Activated effector memory CD4-positive, alpha-beta T cell treated with anti-CD3 and anti-CD28 coated beads, Interleukin-2, amount 50 U/mL, for 16 hours (primary cell): ENCODE measurements around the gene AICDA.
"Not testable (repeated sequence)": the region's sequence is repeated elsewhere in the genome, so short reads cannot be mapped to it uniquely, and the experiment has no call there.

Experiments used
- DNase-seq: peaks from one replicate; pipeline ENCODE4 v3.0.0-alpha.2; 2020

The AICDA gene

DNA sequence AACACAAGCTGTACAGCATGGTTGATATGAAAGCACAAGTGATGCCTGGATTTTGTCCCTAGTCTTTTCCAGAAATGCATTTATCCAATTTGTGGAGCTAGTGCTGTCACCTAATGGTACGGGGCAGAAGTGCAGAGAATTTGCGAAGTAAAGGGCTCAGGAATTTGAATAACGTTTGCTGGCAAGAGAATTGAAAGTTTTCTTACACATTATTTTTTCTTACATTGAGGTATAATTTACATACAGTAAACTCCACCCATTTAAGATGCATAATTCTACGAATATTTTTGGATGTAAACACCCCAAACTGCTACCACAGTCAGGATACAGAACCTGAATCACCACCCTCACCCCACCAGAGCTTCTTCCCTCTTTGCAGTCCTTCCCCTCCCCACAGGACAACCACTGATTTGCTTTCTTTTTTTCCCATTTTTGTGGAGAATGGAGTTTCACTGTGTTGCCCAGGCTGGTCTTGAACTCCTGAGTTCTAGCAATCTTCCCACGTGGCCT lies 3.5 kb downstream of the AICDA start:
- DNase-seq, result no peak

DNA sequence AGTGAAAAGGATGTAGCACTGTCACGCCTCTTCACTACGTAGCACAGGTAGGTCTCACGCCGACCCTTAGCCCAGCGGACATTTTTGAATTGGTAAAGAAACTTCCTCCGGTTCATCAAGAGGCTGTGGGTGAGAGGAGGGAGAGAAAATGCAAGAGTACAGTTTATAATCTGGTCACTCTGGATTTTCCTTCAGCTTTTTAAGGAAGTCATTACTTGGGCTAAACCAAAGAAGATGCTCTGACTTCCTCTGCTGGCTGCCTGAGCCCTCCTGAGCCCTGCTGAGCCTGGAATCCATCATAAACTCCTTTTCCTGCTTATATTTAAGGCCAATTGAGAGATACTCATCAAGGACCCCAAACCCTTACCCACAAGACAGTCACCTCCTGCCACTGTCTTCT lies 5.8 kb downstream of the AICDA start:
- no peak for DNase-seq

DNA sequence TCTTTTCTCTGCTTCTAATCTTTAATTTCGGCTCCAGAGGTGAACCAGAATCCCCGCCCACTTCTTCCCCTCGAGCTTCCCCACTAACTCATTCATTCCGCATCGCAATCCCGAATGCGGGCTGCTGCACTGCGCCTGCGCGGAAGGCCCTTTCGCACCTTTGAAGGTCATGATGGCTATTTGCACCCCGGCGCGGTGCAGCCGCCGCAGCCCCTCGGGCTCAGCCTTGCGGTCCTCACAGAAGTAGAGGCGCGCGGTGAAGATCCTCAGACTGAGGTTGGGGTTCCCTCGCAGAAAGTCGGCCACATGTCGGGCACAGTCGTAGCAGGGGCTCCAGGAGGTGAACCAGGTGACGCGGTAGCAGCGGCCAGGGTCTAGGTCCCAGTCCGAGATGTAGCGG lies 7.6 kb downstream of the AICDA start:
- no peak for DNase-seq

DNA sequence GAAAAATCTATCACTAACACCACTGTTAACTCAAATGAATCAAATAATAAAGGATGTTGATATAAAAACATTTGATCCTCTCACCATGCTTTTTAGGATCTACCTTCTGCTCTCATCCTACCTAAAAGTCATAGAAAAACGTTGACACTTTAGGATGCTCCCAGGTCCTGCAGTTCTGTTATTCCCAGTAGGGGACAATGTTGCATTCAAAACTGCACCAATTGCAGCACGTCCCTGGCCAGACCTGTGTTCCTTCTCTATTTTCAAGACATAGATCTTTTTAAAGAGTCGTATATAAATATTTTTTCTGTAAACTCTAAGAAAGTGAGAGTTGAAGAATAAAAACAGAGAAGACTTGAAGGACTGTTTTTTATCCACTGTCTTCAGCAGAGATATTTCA lies 8.8 kb downstream of the AICDA start:
- no peak for DNase-seq

DNA sequence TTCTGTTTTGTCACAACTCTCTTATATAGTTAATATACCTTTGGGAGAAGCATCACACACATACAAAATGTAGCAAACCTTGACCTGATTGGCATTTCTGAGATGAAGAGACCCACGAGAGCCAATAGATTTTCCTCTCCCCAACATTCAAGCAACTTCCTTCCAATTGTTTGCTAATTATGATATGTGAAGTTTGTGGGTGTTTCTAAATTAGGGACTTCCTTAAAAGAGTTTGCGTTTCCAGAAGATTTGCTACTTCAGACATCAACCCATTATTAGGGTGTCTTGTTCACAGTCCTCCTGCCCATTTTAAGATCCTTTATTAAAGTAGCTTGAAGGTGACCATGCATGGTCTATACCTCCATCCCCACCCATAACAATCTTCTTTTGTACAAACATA lies 9.4 kb downstream of the AICDA start:
- no peak for DNase-seq

DNA sequence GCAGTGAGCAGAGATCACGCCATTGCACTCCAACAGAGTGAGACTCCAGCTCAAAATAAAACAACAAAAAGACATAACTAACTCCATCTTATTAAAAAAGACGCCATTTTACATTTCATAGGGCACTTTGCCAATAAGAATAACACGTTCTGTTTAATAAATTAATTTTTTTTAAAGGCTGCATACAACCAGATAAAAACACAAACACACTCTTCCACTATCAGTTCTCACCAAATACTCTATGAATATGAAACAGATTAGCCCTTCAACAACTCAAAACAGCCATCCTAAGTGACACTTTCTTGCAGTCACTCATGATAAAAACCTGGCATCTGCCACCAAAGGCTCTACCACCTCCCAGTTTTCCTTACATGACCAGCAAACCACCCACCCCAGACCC lies 16.1 kb downstream of the AICDA start:
- no peak for DNase-seq

DNA sequence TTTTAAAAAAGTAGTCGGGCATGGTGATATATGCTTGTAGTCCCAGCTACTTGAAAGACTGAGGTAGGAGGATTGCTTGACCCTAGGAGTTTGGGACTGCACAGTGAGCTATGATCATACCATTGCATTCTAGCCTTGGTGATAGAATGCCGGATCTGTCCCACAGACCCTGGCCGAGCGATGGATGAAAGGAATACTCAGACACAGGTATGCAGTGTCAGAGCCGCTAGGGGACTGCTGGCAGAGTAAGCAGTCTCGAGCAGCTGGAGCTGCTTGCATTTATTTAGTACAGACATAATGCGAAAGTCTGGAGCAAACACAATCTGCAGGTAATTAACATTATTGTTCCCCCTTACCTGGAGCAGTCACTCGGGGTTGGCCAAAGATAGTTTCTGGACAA lies 18.6 kb downstream of the AICDA start:
- no peak for DNase-seq

DNA sequence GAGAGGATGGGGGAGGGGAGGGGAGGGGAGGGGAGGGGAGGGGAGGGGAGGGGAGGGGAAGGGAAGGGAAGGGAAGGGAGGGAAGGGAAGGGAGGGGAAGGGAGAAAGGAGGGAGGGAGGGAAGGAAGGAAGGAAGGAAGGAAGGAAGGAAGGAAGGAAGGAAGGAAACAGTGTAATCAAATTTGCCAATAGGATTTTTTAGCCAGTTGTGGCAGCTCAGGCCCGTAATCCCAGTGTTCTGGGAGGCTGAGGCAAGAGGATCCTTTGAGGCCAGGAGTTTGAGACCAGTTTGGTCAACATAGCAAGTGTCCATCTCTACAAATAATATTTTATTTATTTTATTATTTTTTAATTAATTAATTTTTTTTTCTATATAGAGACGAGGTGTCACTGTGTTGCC lies 19.4 kb downstream of the AICDA start:
- DNase-seq, result no peak

DNA sequence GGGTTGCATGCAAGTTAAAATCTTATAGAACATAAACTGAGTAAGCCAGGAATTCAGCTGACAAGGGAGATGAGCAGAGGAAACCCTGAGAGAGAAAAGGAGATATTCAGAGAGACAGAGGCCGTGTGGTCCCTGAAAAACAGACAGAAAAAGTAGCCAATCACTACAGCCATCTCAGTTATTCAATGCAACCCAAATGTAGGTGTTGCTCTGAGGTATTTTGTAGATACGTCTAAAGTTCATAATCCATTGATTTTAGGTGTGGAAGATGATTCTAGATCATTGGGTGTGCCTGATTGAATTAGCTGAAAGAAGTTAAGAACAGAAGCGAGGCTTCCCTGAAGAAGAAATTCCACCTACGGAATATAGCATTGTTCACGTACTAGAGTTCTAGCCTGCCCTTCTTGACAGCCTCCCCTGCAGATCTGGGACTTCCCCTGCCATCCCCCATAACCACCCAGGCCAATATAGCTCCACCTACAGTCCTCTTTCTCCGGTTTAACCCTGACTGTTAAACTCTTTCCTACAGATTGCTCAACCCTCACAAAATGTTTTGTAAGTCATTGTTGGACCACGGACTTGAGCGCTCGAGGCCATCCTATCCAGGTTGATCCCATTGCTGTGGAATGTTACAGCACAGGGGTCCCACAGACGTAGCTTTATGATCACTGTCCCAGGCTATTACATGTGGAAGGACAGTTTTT lies 21.7 kb downstream of the AICDA start:
- DNase-seq, result no peak

DNA sequence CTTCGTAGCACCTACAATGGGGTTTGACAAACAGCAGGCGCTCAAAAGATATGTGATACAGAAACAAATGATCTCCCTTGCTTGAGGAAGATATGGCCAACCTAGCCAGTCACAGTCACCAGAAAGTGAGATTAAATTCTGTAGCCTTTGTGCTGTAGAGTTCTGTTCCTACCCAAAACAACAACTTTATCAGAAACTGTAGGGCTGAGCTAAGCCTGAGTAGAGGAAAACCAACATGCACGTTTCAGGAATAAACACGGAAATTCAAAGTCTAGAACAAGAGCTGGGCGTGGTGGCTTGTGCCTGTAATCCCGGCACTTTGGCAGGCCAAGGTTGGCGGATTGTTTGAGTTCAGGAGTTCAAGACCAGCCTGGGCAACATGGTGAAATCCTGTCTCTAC lies 23.0 kb downstream of the AICDA start:
- no peak for DNase-seq

DNA sequence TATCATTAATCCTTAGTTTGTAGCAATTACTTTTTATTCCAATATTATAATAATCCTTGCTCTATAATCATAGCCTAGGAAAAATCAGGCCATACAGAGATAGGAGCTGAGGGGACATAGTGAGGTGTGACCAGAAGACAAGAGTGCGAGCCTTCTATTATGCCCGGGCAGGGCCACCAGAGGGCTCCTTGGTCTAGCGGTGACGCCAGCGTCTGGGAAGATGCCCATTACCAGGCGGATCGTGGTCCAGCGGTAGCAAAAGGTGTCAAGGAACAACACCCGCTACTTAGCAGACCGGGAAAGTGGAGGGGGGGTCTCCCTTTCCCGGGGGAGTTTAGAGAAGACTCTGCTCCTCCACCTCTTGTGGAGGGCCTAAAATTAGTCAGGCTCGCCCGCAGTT lies 28.2 kb downstream of the AICDA start:
- DNase-seq, result not testable (repeated sequence)

DNA sequence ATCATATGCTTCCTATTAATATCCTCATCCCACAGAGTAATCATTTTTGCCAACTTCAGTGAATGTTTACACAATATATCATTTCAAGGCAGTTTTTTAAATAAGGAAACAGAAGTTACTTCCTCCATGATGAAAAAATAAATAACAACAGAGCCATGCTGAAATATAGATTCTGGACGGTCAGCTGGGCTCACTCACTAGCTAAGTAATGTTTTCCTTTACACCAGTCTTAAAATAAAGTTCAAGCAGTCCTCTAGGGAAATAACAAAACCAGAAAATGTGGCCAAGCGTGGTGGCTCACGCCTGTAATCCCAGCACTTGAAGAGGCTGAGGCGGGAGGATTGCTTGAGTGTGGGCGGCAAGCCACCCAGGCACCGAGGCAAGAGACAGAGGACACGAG lies 28.7 kb downstream of the AICDA start:
- no peak for DNase-seq

DNA sequence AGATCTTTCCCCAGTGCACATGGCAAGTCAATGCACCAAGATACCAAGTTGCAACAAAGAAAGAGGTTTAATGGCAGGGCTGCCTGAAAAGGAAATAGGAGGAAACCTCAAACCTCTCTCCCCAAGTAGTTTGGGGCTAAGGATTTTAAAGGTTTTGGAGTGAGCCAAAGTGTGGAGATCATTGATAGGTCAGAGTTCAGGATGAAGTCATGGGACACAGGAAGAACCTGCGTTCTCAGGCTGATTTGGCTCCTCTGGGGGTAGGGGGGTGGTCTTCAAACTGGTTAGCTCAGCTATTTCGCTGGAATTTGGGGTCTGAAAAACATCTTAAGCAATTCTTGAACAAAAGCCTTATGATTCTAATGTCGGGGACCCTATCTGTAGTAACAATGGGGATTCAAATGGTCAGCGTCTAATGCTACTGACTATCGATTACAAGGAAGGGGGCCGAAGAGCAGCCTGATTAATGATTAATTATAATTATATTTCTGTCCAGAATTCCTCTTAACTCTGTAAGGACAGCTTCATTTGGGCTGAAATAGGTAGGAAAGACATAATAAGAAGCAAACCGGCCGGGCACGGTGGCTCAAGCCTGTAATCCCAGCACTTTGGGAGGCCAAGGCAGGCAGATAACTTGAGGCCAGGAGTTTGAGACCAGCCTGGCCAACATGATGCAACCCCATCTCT lies 31.4 kb downstream of the AICDA start:
- no peak for DNase-seq

DNA sequence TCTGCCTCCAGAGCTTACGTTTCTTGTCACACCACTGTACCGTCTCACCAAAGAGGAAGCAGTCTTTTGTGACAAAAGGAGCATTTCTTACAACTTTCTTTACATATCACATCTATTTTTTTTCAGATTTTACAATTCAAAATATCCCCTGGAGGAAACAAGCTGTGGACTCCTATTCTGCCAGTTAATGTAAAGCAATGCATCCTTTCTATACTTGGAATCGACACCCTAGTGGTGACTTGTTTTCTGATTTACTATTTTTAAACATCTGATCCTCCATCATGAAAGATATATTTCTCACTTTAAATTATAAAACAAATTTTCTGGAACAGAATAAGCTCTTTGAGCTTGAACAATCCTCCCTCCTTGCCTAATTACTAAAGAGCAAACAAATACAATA lies 34.8 kb downstream of the AICDA start:
- DNase-seq, result no peak

DNA sequence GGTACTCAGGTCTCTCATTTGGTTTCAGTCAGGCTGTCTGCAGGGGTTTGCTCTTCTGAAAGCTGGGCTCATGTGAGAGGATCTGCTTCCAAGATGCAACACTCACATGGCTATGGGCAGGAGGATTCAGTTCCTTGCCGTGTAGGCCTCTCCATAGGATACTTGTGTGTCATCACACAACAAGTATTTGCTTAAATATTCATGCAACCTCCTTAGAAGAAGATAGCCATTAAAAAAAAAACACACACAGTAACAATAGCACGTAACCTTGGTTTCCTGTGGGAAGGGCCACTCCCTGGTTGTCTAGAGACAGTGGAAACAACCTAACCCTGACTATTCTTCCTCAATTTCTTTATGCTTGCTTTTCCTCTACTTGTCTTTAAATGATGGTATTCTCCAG lies 40.2 kb downstream of the AICDA start:
- no peak for DNase-seq

DNA sequence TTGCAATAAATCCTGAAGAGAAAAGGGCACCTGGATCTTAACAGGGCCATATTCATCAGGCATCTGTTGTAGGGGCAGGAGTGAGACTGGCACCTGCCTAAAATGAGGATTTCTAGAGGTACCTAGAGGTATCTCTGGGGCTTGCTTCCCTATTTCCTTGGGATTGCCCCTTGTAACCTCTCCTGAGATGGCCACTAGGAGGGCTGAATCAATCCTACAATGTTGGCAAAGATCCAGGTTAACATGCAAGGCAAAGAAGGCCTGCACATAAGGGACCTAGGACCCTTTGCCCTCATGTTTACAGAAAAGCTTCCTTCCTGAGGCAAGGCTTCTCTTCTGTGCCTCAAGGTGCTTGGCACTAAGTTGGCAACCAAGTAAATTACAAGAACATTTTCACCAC lies 46.1 kb downstream of the AICDA start:
- no peak for DNase-seq

DNA sequence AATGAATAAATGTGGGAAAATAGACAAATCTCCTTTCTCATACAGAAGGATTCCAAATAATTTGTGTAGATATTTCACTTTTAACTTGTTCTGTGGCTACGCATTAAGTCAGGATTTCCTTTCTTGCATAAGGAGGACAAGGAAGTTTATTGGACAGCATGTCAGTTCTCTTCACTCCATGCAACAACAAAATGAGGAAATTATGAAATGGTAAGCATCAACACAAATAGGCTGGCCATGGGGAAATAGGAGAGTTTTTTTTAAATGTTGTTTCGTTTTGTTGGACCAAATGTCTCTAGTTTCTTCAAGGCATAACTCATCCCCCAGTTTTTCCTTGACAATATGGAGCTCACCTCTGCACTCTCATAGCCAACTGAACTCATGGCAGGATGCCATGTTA lies 46.6 kb downstream of the AICDA start:
- DNase-seq, result not testable (repeated sequence)

DNA sequence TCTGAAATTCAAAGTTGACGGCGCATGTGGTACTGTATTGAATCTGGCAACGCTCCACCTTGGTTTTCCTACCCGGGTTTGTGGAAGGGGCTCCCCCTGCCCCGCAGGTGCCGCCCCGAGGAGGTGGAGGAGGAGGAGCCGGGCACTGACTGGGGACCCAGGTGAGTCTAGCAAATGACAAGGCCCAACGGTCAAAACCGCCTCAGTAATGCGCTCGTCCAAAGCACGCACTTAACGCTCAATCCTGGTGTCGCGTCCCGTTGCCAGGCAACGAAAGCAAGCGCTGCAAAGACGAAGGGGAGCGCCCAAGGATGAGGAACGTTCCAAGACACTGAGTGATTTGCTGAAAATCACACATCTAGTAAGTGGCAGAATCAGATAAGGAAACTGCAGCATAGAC lies 48.0 kb downstream of the AICDA start:
- no peak for DNase-seq

DNA sequence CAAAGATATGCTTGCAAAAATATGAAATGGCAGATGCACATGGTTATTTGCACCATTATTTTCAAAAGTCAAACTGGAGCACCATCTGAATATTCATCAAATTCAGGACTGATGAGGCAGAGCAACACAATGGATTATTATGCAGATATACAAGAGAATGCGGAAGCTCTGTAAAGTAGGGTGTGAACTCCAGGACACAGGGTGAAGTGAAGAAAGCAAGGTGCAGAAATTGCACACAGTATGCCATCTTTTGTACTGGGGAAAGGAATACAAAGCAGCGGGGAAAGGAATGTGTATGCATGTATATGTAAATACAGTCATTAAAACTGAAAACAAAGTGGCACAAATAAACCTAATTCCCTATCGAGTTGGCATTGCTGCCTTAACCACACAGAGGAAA lies 49.3 kb downstream of the AICDA start:
- no peak for DNase-seq

DNA sequence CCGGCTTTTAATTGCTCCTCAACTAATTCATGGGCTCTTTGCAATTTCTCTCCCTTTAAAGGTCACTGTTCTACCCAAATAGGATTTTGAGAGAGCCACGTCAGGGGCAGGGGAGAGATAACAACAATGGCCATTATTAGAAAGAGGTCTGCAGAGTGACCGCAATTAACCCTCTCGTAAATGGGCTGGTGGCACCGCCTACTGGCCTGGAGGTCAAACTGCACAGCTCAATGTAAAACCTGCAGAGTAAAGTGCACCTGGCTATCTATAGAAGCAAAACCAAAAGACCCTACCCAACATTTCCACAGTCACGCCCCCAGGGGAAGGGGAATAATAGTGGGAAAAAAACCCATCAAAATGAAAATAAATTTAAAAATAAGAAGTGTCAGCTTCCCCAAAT lies 50.3 kb downstream of the AICDA start:
- DNase-seq, result no peak

DNA sequence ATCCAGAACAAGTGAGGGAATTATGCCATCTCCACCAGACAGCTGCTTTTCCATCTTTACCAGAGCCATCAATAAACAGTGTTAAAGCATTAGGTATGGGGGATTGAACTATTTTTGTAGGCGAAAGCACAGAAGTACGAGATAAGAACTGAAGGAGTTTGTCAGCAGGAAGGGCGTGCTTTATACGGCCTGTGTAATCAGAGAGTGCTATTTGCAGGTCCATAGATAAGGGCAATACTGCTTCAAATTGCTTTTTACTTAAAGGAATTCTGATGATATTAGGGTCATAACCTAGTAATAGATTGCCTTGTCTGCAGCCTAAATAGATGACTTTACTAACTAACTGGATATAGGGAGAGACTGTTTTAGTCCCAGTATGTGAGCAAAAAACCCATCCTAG lies 51.6 kb downstream of the AICDA start:
- no peak for DNase-seq

DNA sequence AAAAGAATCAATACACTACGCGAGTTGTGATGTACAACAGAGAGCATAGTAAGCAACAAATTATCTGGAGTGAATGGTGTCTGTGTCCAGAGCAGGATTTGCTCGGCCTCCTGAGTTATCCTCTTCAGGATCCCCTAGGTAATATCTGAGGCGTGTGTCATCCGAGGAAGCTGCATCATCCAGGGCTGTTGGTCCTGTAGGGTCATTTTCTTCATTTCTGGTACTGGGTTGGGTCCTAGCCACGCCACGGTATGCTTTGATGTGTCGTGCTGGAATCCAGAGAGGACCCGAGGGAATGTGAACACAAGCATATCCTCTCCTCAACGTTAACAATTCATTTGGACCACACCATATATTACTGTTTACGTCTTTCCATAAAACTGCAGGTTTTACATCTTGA lies 53.0 kb downstream of the AICDA start:
- DNase-seq, result no peak

DNA sequence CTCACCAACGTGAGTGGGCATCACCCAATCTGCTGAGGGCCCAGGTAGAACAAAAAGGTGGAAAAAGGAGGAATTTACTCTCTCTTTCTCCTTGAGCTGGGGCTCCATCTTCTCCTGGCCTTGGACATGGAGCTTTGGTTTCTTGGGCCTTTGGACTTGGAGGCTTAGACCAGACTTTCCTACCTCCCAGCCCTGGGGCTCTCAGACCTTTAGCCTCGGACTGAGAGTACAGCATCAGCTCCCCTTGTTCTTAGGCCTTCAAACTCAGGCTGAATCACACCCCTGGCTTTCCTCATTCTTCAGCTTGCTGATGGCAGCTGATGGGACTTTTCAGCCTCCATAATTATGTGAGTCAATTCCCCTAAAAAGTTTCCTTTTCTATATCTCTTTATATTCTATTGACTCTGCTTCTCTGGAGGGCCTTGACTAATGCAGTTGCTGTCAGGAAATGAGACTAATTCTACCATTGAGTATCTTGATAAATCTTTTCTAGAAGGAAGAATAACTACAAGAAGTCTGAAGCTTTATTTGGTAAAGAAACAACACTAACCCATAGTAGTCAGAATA lies 56.0 kb downstream of the AICDA start:
- no peak for DNase-seq

DNA sequence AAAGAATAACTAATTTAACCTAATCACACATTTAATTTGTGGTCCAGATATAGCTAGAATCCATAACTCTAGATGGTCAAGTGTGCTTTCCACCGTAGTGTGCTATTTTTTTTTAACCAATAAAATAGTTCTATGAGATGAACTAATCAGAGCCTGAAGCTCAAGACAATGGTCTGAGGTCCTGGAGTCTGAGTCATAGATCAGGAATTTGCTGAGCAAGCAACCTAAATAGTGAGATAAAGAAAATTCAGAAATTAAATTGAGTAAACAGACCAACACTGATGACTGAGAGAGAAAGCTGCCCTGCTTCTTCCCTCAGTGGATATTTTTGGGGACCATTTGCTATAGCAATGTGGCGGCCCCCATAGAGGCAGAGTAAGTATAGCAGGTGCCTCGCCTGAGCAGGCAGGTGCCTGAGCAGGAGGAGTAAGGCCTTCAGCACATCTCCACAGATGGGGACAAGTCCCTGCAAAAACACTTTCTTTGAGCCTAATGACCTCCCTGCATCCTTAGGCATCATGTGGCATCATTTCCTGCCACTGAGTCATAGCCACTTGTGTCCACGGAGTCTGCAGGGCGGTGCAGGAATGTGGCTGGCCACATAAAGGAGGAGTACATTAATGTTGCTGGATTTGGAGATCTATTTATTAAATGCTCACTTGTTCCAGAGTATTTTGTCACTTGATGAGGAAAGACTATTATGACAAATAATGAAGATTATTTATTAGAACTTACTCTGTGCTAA lies 58.0 kb downstream of the AICDA start:
- DNase-seq, result no peak
